Right renal pelvis (tissue), 4 donors: ENCODE data around the gene NRAP. TPM values are rescaled to one million over a fixed set of nuclear protein-coding genes. Genes with fewer than 3 reads are reported as not detected.
A peak's percentile ranks its signal among the peaks of the same experiment; 100 is the strongest.
"Not testable (repeated sequence)": the region's sequence is repeated elsewhere in the genome, so short reads cannot be mapped to it uniquely, and the experiment has no call there.

Experiments used
- DNase-seq, 4 donors: peaks; one replicate each; pipeline ENCODE4 v3.0.0-alpha.2; 2013; ENCODE audit warnings: low read depth in 4 of 4, low spot score in 3 of 4, missing footprints in 1 of 4
- polyA plus RNA-seq, 4 donors: library from polyadenylated mRNA; unstranded; fragments of 120-200 nt; gene quantifications; one replicate each; pipeline ENCODE4 v1.2.1, GENCODE V29; 2013; ENCODE audit not compliant: insufficient read length in 4 of 4

NRAP gene
- polyA plus RNA-seq, 4 donors: 0.01 TPM; not detected in 3

GRCh38 chr10:113681533-113682470 lies 18.0 kb upstream of the NRAP start:
- DNase-seq: no peak

GRCh38 chr10:113680190-113681111 lies 16.6 kb upstream of the NRAP start:
- DNase-seq: peak; percentile 23 to 44 (median 28)

DNA sequence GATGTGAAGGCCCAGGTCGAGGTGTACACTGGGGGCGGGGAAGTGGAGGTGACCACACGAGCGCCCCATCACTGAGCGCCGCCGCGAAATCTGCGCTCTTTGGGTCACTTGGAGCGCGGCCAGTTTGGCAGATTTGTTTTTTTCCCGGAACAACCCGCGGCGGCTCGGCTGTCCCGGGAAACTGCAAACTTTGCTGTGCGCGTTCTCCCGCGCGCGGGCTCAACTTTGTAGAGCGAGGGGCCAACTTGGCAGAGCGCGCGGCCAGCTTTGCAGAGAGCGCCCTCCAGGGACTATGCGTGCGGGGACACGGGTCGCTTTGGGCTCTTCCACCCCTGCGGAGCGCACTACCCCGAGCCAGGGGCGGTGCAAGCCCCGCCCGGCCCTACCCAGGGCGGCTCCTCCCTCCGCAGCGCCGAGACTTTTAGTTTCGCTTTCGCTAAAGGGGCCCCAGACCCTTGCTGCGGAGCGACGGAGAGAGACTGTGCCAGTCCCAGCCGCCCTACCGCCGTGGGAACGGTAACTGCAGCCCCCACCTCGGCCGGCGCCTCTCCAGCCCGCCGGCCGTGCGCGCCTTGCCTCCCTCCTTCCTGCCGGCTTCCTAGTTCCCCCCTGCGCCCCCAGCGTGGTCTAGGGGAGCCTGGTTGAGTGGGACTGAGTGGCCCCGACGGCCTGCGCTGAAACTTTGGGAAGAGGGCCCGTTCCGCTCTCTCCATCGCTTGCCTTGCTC lies 15.8 kb upstream of the NRAP start, which contains the start of gene CASP7:
CASP7 (plus strand) TSS at position 450 of the 727 bp plus-strand sequence. CDS start 17,582 bp downstream, outside the sequence.
- DNase-seq: peak; percentile 66 to 81 (median 73)

- DNase-seq: no peak
Measured at GRCh38 chr10:113666682-113667252, 2.9 kb upstream of the NRAP start.

- no peak for DNase-seq
Measured at GRCh38 chr10:113665806-113666354, 2.0 kb upstream of the NRAP start.

- DNase-seq: no peak
Measured at GRCh38 chr10:113665352-113665751, 1.5 kb upstream of the NRAP start.

DNA sequence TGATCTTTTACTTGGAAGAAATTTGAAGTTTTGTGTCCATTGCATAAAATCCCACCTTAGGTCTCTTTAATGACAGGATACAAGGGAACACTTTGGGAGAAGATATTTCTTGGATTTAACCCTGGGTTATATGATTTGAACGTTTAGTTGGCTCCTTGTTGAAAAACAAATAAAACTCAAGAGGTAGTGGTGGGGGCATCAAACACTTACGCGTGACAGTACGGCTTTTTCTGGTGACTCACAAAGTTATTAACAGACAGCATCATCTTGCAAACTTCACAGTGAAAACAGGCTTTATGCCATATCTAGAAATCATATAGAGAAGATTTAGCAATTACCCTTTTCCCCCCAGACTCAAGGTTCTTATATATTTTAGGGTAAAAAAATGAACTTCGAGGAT lies 699 bp downstream of the NRAP start:
- no peak for DNase-seq

GRCh38 chr10:113661332-113661731 lies 2.5 kb downstream of the NRAP start:
- DNase-seq: no peak

DNA sequence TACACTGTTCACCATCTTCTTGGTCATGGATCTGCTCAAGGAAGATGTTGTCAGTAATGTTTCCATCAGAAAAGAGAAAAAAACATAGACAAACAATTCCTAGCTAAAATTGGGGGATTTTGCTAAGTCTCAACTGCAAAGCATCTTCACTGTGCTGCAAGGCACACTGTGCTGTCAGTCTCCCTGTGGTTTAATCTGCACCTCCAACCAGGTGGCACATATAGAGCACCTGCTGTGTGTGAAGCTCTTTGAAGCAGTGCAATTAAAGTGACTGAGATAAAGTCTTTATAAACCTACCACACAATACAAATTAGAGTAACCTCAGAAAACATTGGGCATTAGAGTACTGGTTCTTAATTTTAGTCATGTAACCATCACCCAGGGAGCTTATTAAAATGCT lies 6.3 kb downstream of the NRAP start:
- no peak for DNase-seq

DNA sequence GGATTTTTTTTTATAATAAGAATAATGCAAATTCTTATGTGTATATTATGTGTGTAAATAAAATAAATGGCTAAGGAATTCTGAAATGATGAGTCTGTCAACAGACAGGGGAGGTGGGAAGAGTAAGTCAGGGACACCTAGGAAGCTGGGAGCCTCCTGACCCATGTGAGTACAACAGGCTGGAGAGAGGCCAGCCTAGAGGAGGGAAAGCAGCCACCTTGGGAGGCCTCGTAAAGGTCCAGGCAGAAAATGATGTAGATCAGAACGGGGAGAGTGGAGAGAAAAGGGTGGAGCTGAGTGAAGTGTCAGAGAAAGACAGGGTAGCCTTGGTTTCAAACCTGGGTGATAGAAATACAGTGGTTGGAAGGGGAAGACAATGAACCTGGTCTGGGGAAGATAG lies 6.9 kb downstream of the NRAP start:
- DNase-seq: no peak

- not testable (repeated sequence) for DNase-seq
Measured at GRCh38 chr10:113652456-113652855, 11.4 kb downstream of the NRAP start.

- no peak for DNase-seq
Measured at GRCh38 chr10:113651898-113652297, 11.9 kb downstream of the NRAP start.

- no peak for DNase-seq
Measured at GRCh38 chr10:113651021-113651420, 12.8 kb downstream of the NRAP start.

DNA sequence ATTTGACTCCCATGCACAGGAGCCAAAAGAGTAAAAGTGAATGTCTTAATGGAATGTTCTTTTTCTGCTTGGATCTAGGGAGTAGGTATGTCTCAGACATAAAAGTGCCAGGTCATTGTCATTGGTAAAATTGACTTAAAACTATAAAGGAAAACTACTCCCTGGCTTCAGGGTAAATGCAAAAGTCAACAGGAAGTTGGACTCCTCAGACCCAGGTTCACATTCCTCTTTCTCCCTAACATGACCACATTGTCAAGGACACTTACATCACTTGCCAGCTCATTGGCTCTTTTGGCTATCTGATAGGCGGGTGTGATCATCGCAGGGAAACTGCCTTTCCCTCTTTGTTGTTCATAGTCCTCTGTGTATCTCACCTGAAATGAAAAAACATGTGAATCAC lies 13.7 kb downstream of the NRAP start:
- no peak for DNase-seq

GRCh38 chr10:113648478-113648877 lies 15.4 kb downstream of the NRAP start:
- DNase-seq: no peak

GRCh38 chr10:113647812-113648211 lies 16.0 kb downstream of the NRAP start:
- no peak for DNase-seq

DNA sequence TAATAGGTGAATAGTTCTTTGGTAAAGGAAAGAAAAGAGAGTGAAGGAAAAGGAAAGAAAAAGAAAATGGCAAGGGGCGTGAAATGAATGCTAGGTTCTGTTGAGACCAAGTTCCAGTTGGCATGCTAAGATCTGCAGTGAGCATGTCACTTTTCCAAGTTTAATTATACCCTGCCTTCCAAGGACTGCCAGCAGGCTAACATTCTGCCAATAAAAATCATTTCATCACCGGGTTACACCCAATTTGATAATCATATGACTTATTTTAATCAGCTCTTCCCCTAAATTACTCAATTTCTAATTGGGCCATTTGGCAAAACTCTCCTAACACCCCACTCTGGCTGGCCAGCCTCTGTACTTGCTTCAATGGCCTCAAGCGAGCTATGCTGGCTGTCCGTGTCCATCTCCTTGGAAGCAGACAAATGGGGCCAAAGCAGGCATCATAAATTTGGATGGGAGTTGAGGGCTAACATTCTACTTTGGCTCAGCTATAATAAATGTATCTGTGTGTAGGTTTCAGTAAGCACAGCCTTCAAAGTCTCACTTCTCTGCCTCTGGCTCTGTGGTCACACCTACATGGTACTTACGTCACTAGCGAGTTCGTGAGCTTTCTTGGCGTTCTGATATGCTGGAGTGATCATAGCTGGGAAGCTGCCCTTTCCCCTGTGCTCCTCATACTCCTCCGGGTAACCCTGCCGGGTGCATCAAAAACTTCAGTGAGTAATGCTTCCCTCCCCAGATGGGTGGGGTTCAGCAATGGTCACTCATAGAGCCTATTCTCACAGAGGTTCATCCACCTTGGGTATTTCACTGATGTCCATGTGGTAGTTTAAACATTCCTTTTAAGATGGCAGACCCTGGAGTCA lies 17.3 kb downstream of the NRAP start:
- DNase-seq: no peak

- DNase-seq: no peak
Measured at GRCh38 chr10:113644185-113645120, 19.4 kb downstream of the NRAP start.
